IMR-90 (cell line): ENCODE data around the gene CYP26A1. TPM values are rescaled to one million over a fixed set of nuclear protein-coding genes. Genes with fewer than 3 reads are reported as not detected.

ENCODE experiments used
- ATAC-seq: fragments of 200-7000 bp; cut with Tn5 transposase; 2 replicates; pipeline ENCODE4 v1.9.1; 2020; ENCODE audit warnings: low read depth, mild to moderate bottlenecking, moderate library complexity
- BruUV-seq: library from RNA; stranded (reverse); fragments of 400-500 nt; replicated peaks from 2 replicates; lab custom pipeline; 2021; lab: Mats Ljungman, UMichigan
- CTCF ChIA-PET: fragments of 300-600 bp; formaldehyde crosslinking; extraction: SDS; loops from one replicate; lab custom pipeline; 2021; ENCODE audit warnings: antibody characterized with exemption; lab: Yijun Ruan, JAX
- POLR2A ChIA-PET: fragments of 300-600 bp; sonication (Branson Sonifier 250); formaldehyde crosslinking; loops from one replicate; lab custom pipeline; 2022; ENCODE audit warnings: antibody characterized with exemption; ENCODE audit not compliant: unreplicated experiment; lab: Charles Lee
- DNase-seq: peaks from one replicate; pipeline ENCODE4 v3.0.0; 2013
- H2AFZ ChIP-seq: replicated peaks from 2 replicates; pipeline ENCODE3; 2013; ENCODE audit warnings: low read length, mild to moderate bottlenecking; ENCODE audit not compliant: poor library complexity
- H2AK5ac ChIP-seq: 2 replicates; pipeline ENCODE4 v1.6.1; 2013; ENCODE audit warnings: low read depth, low read length, inconsistent platforms
- H2AK9ac ChIP-seq: replicated peaks from 2 replicates; pipeline ENCODE3; 2013; ENCODE audit warnings: mild to moderate bottlenecking, low read depth, low read length, moderate library complexity; ENCODE audit not compliant: poor library complexity
- H2BK120ac ChIP-seq: 2 replicates; pipeline ENCODE4 v1.6.1; 2013; ENCODE audit warnings: low read depth, low read length, inconsistent platforms
- H2BK15ac ChIP-seq: 3 replicates; pipeline ENCODE4 v1.6.1; 2013; ENCODE audit warnings: low read depth, low read length, inconsistent platforms
- H2BK20ac ChIP-seq: 2 replicates; pipeline ENCODE4 v1.6.1; 2013; ENCODE audit warnings: low read depth, mild to moderate bottlenecking, inconsistent platforms, low read length, moderate library complexity
- H2BK5ac ChIP-seq: 2 replicates; pipeline ENCODE4 v1.6.1; 2013; ENCODE audit warnings: mild to moderate bottlenecking, low read depth, low read length, inconsistent platforms; ENCODE audit not compliant: poor library complexity, severe bottlenecking
- H3K14ac ChIP-seq: replicated peaks from 2 replicates; pipeline ENCODE4 v1.6.1; 2013; ENCODE audit warnings: low read depth, low read length, inconsistent platforms
- H3K18ac ChIP-seq: 2 replicates; pipeline ENCODE4 v1.6.1; 2013; ENCODE audit warnings: low read depth, low read length, control low read depth
- H3K23ac ChIP-seq: 2 replicates; pipeline ENCODE4 v1.6.1; 2013; ENCODE audit warnings: low read depth, low read length, inconsistent platforms
- H3K27ac ChIP-seq: 2 replicates; pipeline ENCODE4 v1.5.1; 2013; ENCODE audit warnings: mild to moderate bottlenecking, control low read depth, low read length; ENCODE audit not compliant: insufficient read depth
- H3K27me3 ChIP-seq: 2 replicates; pipeline ENCODE4 v1.6.1; 2013; ENCODE audit warnings: low read length; ENCODE audit not compliant: control insufficient read depth, insufficient read depth
- H3K36me3 ChIP-seq: 2 replicates; pipeline ENCODE4 v1.6.1; 2013; ENCODE audit warnings: low read length, mixed read lengths; ENCODE audit not compliant: control insufficient read depth, insufficient read depth
- H3K4ac ChIP-seq: 2 replicates; pipeline ENCODE4 v1.6.1; 2013; ENCODE audit warnings: low read depth, low read length, inconsistent platforms
- H3K4me1 ChIP-seq: 2 replicates; pipeline ENCODE4 v1.6.1; 2013; ENCODE audit warnings: low read length, mixed read lengths; ENCODE audit not compliant: control insufficient read depth, insufficient read depth
- H3K4me2 ChIP-seq: 2 replicates; pipeline ENCODE4 v1.6.1; 2013; ENCODE audit warnings: low read depth, mild to moderate bottlenecking, control low read depth, low read length, moderate library complexity
- H3K4me3 ChIP-seq: 2 replicates; pipeline ENCODE4 v1.5.1; 2013; ENCODE audit warnings: low read depth, mild to moderate bottlenecking, control low read depth, low read length, moderate library complexity; ENCODE audit not compliant: insufficient read depth
- H3K56ac ChIP-seq: 2 replicates; pipeline ENCODE4 v1.6.1; 2013; ENCODE audit warnings: low read length, inconsistent platforms; ENCODE audit not compliant: insufficient read depth; ENCODE audit errors: extremely low read depth
- H3K79me1 ChIP-seq, 2 experiments: 2 replicates each; pipeline ENCODE4 v1.6.1; 2013; ENCODE audit warnings: low read length in 2 of 2, inconsistent platforms in 1 of 2, low read depth in 1 of 2
- H3K9ac ChIP-seq: 2 replicates; pipeline ENCODE4 v1.6.1; 2013; ENCODE audit warnings: low read depth, low read length, control low read depth
- H3K9me1 ChIP-seq: 2 replicates; pipeline ENCODE4 v1.6.1; 2013; ENCODE audit warnings: low read length, inconsistent platforms; ENCODE audit not compliant: insufficient read depth
- H3K9me3 ChIP-seq: 2 replicates; pipeline ENCODE4 v1.6.1; 2013; ENCODE audit warnings: low read length; ENCODE audit not compliant: control insufficient read depth, insufficient read depth
- H4K20me1 ChIP-seq: 2 replicates; pipeline ENCODE4 v1.6.1; 2013; ENCODE audit warnings: low read length, inconsistent platforms; ENCODE audit not compliant: insufficient read depth
- H4K5ac ChIP-seq: 2 replicates; pipeline ENCODE4 v1.6.1; 2013; ENCODE audit warnings: mild to moderate bottlenecking, low read depth, low read length, control low read depth
- H4K8ac ChIP-seq, 2 experiments: 2 replicates each; pipeline ENCODE4 v1.6.1; 2013; ENCODE audit warnings: low read depth in 2 of 2, low read length in 2 of 2, control low read depth in 1 of 2, inconsistent platforms in 1 of 2
- H4K91ac ChIP-seq: 2 replicates; pipeline ENCODE4 v1.6.1; 2013; ENCODE audit warnings: low read depth, low read length, inconsistent platforms; ENCODE audit not compliant: insufficient read depth
- BHLHE40 ChIP-seq: fragments of 150-350 bp; IDR thresholded peaks from 2 replicates; pipeline ENCODE4 v1.6.1; 2016; ENCODE audit warnings: mild to moderate bottlenecking, low read depth, low read length
- CEBPB ChIP-seq: IDR thresholded peaks from 2 replicates; pipeline ENCODE4 v1.6.1; 2012; ENCODE audit warnings: low read depth, low read length, improper control_type of control experiment
- CHD1 ChIP-seq: IDR thresholded peaks from 2 replicates; pipeline ENCODE4 v1.6.1; 2012; ENCODE audit warnings: low read depth, low read length, improper control_type of control experiment
- MXI1 ChIP-seq: IDR thresholded peaks from 2 replicates; pipeline ENCODE4 v1.6.1; 2012; ENCODE audit warnings: low read depth, mild to moderate bottlenecking, low read length, moderate library complexity, borderline replicate concordance
- NFE2L2 ChIP-seq: fragments of 150-350 bp; IDR thresholded peaks from 2 replicates; pipeline ENCODE4 v1.6.1; 2016; ENCODE audit warnings: low read depth, mild to moderate bottlenecking, low read length
- POLR2A ChIP-seq: IDR thresholded peaks from 2 replicates; pipeline ENCODE4 v1.6.1; 2012; ENCODE audit warnings: mild to moderate bottlenecking, low read depth, low read length
- RAD21 ChIP-seq: IDR thresholded peaks from 2 replicates; pipeline ENCODE4 v1.6.1; 2012; ENCODE audit warnings: low read length, improper control_type of control experiment
- RCOR1 ChIP-seq: IDR thresholded peaks from 2 replicates; pipeline ENCODE4 v1.6.1; 2012; ENCODE audit warnings: mild to moderate bottlenecking, low read length, improper control_type of control experiment; ENCODE audit not compliant: insufficient replicate concordance
- WGBS, 2 experiments: methylation state at CpG; one replicate each; pipeline versions ENCODE4 v1.1.5 to v1.1.7; 2013; ENCODE audit warnings: missing lambda C conversion rate in 2 of 2; ENCODE audit not compliant: insufficient read length in 1 of 2; ENCODE audit errors: extremely low coverage in 2 of 2; 5-methylcytosine and 5-hydroxymethylcytosine counted together
- dilution Hi-C: fragments of 300-500 bp; cut with HindIII; formaldehyde crosslinking; loops from one replicate; pipeline ENCODE4 v1.14.3; 2018; ENCODE audit warnings: low sequenced_read_pairs; ENCODE audit not compliant: unreplicated experiment
- in situ Hi-C: fragments of 300-500 bp; cut with MboI; formaldehyde crosslinking; loops from 3 replicates; pipeline ENCODE4 v1.14.3; 2019; ENCODE audit warnings: low sequenced_read_pairs, inconsistent platforms, mixed read lengths
- intact Hi-C: fragments of 100-400 bp; cut with micrococcal nuclease; formaldehyde crosslinking; loops from 2 replicates; pipeline ENCODE4 v1.10.0; 2022
- polyA plus RNA-seq, 3 experiments: library from polyadenylated mRNA; depleted of rRNA; stranded (reverse); fragments of >200 nt; gene quantifications; 2 replicates each; pipeline ENCODE4 v1.2.3, GENCODE V29; 2012; ENCODE audit warnings: low replicate concordance in 1 of 3
- total RNA-seq: library from RNA; depleted of rRNA; stranded (reverse); fragments of >200 nt; gene quantifications from 2 replicates; pipeline ENCODE4 v1.2.3, GENCODE V29; 2012
- TF ChIP-seq, protein P1 (sequence below): fragments of 150-350 bp; IDR thresholded peaks from 2 replicates; pipeline ENCODE4 v1.6.1; 2016; ENCODE audit warnings: low read depth, mild to moderate bottlenecking, low read length, moderate library complexity, borderline replicate concordance
- TF ChIP-seq, protein P2 (sequence below): fragments of 150-350 bp; IDR thresholded peaks from 2 replicates; pipeline ENCODE4 v1.6.1; 2017; ENCODE audit warnings: mild to moderate bottlenecking, antibody characterized with exemption, low read length, low read depth

CYP26A1 gene
- total and polyA plus RNA-seq, 2 of the 4 experiments (the other 2 are of a cell fraction): 0.15 TPM; not detected in 1

- ChIA-PET CTCF (no interaction called here), POLR2A (no interaction called here)
- Histone ChIP-seq H4K8ac (no peak overlapping the region), H3K27me3 (peaks cover 9% of the 10 kb centered on the region), H2BK5ac (no peak overlapping the region), H3K9me1 (no peaks in the 10 kb centered on the region; the same call in 1 of the 2 replicates), H3K9me3 (no peaks in the 10 kb centered on the region), H3K14ac (no peak overlapping the region), H4K91ac (no peak overlapping the region), H3K4me2 (no peak overlapping the region), H3K4me1 (no peaks in the 10 kb centered on the region), H3K36me3 (no peaks in the 10 kb centered on the region), H3K18ac (no peak overlapping the region), H3K9ac (no peak overlapping the region), H3K27ac (no peak overlapping the region), H4K5ac (no peak overlapping the region), H2AK5ac (no peak overlapping the region), H3K4me3 (no peak overlapping the region), H3K56ac (no peak overlapping the region), H3K23ac (no peak overlapping the region), H2BK20ac (no peak overlapping the region), H3K79me1 (no peaks in the 10 kb centered on the region), H2AK9ac (no peak overlapping the region), H4K20me1 (no peaks in the 10 kb centered on the region), H2BK15ac (no peak overlapping the region), H2AFZ (no peak overlapping the region), H2BK120ac (no peak overlapping the region), H3K4ac (no peak overlapping the region)
- no TSS peak for BruUV-seq
- dilution Hi-C loops (no loop called here), intact Hi-C loops (no loop called here), in situ Hi-C loops (no loop called here)
- WGBS, 2 experiments: 65% methylated on average over 4 of the region's 9 CpGs; no CpG with 5 or more reads in 1 of the 2 experiments
- ATAC-seq (no peak), DNase-seq (no peak)
- TF ChIP-seq, protein P1, sequence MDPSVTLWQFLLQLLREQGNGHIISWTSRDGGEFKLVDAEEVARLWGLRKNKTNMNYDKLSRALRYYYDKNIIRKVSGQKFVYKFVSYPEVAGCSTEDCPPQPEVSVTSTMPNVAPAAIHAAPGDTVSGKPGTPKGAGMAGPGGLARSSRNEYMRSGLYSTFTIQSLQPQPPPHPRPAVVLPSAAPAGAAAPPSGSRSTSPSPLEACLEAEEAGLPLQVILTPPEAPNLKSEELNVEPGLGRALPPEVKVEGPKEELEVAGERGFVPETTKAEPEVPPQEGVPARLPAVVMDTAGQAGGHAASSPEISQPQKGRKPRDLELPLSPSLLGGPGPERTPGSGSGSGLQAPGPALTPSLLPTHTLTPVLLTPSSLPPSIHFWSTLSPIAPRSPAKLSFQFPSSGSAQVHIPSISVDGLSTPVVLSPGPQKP: no peak
- TF ChIP-seq MXI1: no peak
- TF ChIP-seq CHD1: no peak
- no peak for TF ChIP-seq NFE2L2
- no peak for TF ChIP-seq POLR2A
- no peak for TF ChIP-seq BHLHE40
- TF ChIP-seq RAD21: no peak
- no peak for TF ChIP-seq CEBPB
- TF ChIP-seq, protein P2, sequence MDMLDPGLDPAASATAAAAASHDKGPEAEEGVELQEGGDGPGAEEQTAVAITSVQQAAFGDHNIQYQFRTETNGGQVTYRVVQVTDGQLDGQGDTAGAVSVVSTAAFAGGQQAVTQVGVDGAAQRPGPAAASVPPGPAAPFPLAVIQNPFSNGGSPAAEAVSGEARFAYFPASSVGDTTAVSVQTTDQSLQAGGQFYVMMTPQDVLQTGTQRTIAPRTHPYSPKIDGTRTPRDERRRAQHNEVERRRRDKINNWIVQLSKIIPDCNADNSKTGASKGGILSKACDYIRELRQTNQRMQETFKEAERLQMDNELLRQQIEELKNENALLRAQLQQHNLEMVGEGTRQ: no peak
- no peak for TF ChIP-seq RCOR1
These were observed 23.7 kb downstream of the CYP26A1 start for GRCh38 chr10:93097386-93097785.
